A204.1 (cell line): ENCODE results near the gene PCDHA9.
"Not testable (repeated sequence)": the region's sequence is repeated elsewhere in the genome, so short reads cannot be mapped to it uniquely, and the experiment has no call there.

Experiments
- FAIRE-seq: peaks from 2 replicates; lab custom pipeline; 2012; peaks lifted over from hg19 to GRCh38; lab: Jason Lieb, UNC

Gene PCDHA9, protein sequence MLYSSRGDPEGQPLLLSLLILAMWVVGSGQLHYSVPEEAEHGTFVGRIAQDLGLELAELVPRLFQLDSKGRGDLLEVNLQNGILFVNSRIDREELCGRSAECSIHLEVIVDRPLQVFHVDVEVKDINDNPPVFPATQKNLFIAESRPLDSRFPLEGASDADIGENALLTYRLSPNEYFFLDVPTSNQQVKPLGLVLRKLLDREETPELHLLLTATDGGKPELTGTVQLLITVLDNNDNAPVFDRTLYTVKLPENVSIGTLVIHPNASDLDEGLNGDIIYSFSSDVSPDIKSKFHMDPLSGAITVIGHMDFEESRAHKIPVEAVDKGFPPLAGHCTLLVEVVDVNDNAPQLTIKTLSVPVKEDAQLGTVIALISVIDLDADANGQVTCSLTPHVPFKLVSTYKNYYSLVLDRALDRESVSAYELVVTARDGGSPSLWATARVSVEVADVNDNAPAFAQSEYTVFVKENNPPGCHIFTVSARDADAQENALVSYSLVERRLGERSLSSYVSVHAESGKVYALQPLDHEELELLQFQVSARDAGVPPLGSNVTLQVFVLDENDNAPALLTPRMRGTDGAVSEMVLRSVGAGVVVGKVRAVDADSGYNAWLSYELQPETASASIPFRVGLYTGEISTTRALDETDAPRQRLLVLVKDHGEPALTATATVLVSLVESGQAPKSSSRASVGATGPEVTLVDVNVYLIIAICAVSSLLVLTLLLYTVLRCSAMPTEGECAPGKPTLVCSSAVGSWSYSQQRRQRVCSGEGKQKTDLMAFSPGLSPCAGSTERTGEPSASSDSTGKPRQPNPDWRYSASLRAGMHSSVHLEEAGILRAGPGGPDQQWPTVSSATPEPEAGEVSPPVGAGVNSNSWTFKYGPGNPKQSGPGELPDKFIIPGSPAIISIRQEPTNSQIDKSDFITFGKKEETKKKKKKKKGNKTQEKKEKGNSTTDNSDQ

DNA sequence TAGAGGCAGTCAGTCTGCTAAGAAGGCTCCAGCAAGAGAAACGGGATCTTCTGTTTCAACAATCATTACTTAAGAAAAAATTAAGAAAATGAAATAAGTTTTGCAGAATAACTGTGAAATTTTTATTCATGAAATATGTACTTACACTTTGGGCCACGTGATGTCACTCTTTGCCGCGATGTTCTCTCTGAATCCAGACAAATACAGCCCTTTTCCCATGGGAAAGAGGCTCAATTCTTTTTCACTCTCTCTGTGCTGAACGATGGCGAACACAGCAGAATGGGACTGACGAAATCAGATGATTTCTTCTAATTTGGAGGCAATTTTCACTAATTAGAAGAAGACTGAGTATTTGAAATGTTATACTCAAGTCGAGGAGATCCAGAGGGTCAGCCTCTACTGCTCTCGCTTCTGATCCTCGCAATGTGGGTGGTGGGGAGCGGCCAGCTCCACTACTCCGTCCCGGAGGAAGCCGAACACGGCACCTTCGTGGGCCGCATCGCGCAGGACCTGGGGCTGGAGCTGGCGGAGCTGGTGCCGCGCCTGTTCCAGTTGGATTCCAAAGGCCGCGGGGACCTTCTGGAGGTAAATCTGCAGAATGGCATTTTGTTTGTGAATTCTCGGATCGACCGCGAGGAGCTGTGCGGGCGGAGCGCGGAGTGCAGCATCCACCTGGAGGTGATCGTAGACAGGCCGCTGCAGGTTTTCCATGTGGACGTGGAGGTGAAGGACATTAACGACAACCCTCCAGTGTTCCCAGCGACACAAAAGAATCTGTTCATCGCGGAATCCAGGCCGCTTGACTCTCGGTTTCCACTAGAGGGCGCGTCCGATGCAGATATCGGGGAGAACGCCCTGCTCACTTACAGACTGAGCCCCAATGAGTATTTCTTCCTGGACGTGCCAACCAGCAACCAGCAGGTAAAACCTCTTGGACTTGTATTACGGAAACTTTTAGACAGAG, at the start of gene PCDHA9:
Gene PCDHA9 (plus strand): TSS at position 244 of the 964 bp plus-strand sequence. CDS start 114 bp downstream, at position 358.
- FAIRE-seq: not testable (repeated sequence)

DNA sequence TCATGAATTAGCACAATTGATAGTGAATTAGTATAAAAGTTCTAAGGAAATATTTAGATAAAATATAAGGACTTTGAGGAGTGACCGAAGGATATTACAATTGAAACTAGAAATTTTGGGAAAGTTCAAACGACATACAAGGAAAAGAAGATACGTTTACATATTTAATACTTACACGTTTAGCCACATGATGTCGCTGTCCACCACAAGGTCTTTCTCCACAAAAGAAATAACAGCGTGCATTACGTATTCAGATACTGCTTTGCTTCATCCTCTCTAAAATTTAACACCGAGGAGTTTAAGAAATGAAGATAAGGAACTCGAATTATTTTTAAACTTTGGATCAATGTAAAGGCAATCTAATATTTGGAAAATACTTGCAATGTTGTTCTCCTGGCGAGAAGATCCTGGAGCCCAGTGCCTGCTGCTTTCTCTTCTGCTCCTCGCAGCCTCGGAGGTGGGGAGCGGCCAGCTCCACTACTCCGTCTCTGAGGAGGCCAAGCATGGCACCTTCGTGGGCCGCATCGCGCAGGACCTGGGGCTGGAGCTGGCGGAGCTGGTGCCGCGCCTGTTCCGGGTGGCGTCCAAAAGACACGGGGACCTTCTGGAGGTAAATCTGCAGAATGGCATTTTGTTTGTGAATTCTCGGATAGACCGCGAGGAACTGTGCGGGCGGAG, 47.2 kb upstream of the PCDHA9 start, which contains the start of gene PCDHA3:
Gene PCDHA3 (plus strand): TSS at position 242 of the 678 bp plus-strand sequence.
- FAIRE-seq: no peak

DNA sequence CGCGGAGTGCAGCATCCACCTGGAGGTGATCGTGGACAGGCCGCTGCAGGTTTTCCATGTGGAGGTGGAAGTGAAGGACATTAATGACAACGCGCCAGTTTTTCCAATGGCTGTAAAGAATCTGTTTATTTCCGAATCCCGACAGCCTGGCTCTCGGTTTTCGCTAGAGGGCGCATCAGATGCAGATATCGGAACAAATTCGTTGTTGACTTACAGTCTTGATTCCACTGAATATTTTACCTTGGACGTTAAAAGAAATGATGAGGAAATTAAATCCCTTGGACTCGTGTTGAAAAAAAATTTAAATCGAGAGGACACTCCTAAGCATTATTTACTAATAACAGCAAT, 46.7 kb upstream of the PCDHA9 start:
- no peak for FAIRE-seq

DNA sequence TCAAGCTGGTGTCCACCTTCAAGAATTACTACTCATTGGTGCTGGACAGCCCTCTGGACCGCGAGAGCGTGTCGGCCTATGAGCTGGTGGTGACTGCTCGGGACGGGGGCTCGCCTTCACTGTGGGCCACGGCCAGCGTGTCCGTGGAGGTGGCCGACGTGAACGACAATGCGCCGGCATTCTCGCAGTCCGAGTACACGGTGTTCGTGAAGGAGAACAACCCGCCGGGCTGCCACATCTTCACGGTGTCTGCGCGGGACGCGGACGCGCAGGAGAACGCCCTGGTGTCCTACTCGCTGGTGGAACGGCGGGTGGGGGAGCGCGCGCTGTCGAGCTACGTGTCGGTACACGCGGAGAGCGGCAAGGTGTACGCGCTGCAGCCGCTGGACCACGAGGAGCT, 45.8 kb upstream of the PCDHA9 start:
- FAIRE-seq: not testable (repeated sequence)

DNA sequence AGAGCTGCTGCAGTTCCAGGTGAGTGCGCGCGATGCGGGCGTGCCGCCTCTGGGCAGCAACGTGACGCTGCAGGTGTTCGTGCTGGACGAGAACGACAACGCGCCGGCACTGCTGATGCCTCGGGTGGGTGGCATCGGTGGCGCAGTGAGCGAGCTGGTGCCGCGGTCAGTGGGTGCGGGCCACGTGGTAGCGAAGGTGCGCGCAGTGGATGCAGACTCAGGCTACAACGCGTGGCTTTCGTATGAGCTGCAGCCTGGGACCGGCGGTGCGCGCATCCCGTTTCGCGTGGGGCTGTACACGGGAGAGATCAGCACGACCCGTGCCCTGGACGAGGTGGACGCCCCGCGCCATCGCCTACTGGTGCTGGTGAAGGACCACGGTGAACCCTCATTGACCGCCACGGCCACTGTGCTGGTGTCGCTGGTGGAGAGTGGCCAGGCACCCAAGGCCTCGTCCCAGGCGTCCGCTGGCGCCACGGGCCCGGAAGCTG, 45.4 kb upstream of the PCDHA9 start:
- no peak for FAIRE-seq

DNA sequence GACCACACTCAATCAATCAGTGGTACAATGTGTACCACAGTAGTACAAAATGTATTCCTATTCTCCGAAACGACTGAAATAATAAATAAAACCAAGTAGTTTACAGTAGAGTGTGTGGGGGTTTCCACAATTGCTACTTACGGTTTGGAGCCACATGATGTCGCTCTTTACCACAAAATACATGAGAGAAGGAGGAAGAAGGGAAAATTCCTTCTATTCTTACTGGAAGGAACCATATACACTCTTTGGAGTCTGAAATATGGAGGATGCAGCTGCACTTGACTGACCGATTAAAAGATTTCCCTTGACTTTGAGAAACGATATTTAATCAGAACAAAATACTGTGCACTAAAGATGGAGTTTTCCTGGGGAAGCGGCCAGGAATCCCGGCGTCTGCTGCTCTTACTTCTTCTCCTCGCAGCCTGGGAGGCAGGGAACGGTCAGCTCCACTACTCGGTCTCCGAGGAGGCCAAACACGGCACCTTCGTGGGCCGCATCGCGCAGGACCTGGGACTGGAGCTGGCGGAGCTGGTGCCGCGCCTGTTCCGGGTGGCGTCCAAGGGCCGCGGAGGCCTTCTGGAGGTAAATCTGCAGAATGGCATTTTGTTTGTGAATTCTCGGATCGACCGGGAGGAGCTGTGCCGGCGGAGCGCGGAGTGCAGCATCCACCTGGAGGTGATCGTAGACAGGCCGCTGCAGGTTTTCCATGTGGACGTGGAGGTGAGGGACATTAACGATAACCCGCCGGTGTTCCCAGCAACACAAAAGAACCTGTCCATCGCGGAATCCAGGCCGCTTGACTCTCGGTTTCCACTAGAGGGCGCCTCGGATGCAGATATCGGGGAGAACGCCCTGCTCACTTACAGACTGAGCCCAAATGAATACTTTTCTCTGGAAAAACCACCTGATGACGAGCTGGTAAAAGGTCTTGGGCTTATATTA, 41.1 kb upstream of the PCDHA9 start, which contains the start of gene PCDHA4:
Gene PCDHA4 (plus strand): TSS at position 235 of the 942 bp plus-strand sequence.
- FAIRE-seq: peak; percentile 96

DNA sequence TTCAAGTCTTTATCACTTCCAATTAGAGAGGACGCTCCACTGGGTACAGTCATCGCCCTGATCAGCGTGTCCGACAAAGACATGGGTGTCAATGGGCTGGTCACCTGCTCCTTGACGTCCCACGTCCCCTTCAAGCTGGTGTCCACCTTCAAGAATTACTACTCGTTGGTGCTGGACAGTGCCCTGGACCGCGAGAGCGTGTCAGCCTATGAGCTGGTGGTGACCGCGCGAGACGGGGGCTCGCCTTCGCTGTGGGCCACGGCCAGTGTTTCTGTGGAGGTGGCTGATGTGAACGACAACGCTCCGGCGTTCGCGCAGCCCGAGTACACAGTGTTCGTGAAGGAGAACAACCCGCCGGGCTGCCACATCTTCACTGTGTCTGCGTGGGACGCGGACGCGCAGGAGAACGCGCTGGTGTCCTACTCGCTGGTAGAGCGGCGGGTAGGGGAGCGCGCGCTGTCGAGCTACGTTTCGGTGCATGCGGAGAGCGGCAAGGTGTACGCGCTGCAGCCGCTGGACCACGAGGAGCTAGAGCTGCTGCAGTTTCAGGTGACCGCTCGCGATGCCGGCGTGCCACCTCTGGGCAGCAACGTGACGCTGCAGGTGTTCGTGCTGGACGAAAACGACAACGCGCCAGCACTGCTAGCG, 39.8 kb upstream of the PCDHA9 start:
- FAIRE-seq: not testable (repeated sequence)

DNA sequence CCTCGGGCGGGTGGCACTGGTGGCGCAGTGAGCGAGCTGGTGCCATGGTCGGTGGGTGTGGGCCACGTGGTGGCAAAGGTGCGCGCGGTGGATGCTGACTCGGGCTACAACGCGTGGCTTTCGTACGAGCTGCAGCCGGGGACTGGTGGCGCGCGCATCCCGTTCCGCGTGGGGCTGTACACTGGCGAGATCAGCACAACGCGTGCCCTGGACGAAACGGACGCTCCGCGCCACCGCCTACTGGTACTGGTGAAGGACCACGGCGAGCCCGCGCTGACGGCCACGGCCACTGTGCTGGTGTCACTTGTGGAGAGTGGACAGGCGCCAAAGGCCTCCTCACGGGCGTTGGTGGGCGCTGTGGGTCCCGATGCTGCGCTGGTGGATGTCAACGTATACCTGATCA, 39.3 kb upstream of the PCDHA9 start:
- FAIRE-seq: no peak

DNA sequence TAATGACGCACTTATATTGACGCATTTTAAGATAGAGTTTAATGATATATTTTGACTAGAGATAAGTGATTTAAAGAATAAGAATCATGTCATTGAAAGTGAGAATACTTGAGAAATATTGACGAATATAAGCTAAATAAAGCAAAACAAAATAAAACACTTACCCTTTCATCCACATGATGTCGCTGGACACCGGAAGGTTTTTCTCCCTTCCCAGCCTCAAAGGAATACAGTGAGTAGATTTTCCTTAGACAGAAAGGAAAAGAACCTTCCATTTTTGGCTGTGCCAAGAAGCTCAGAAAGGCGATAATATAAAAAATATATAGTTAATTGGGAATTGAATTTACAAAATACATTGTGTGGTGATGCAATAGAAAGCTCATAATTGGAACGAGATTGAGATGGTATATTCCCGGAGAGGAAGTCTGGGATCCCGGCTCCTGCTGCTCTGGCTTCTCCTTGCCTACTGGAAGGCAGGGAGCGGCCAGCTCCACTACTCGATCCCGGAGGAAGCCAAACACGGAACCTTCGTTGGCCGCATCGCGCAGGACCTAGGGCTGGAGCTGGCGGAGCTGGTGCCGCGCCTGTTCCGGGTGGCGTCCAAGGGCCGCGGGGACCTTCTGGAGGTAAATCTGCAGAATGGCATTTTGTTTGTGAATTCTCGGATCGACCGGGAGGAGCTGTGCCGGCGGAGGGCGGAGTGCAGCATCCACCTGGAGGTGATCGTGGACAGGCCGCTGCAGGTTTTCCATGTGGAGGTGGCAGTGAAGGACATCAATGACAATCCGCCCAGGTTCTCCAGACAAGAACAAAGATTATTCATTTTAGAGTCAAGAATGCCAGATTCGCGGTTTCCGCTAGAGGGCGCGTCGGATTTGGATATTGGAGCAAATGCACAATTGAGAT, 26.6 kb upstream of the PCDHA9 start, which contains the start of gene PCDHA5:
Gene PCDHA5 (plus strand): TSS at position 239 of the 906 bp plus-strand sequence.
- peak; percentile 95 for FAIRE-seq

DNA sequence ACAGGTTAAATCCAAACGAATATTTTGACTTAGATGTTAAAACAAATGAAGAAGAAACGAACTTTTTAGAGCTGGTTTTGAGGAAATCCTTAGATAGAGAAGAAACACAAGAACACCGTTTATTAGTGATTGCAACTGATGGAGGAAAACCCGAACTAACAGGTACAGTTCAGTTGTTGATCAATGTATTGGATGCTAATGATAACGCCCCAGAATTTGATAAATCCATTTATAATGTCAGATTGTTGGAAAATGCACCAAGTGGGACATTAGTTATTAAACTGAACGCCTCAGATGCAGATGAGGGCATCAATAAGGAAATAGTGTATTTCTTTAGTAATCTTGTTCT, 25.9 kb upstream of the PCDHA9 start:
- FAIRE-seq: peak; percentile 14

DNA sequence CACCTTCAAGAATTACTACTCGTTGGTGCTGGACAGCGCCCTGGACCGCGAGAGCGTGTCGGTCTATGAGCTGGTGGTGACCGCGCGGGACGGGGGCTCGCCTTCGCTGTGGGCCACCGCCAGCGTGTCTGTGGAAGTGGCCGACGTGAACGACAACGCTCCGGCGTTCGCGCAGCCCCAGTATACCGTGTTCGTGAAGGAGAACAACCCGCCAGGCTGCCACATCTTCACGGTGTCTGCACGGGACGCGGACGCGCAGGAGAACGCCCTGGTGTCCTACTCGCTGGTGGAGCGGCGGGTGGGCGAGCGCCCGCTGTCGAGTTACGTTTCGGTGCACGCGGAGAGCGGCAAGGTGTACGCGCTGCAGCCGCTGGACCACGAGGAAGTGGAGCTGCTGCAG, 25.2 kb upstream of the PCDHA9 start:
- not testable (repeated sequence) for FAIRE-seq

DNA sequence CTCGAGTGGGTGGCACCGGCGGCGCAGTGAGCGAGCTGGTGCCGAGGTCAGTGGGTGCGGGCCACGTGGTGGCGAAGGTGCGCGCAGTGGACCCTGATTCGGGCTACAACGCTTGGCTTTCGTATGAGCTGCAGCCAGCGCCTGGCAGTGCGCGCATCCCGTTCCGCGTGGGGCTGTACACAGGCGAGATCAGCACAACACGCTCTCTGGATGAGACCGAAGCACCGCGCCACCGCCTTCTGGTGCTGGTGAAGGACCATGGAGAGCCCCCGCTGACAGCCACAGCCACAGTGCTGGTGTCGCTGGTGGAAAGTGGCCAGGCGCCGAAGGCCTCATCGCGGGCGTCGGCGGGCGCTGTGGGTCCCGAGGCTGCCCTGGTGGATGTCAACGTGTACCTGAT, 24.7 kb upstream of the PCDHA9 start:
- no peak for FAIRE-seq

DNA sequence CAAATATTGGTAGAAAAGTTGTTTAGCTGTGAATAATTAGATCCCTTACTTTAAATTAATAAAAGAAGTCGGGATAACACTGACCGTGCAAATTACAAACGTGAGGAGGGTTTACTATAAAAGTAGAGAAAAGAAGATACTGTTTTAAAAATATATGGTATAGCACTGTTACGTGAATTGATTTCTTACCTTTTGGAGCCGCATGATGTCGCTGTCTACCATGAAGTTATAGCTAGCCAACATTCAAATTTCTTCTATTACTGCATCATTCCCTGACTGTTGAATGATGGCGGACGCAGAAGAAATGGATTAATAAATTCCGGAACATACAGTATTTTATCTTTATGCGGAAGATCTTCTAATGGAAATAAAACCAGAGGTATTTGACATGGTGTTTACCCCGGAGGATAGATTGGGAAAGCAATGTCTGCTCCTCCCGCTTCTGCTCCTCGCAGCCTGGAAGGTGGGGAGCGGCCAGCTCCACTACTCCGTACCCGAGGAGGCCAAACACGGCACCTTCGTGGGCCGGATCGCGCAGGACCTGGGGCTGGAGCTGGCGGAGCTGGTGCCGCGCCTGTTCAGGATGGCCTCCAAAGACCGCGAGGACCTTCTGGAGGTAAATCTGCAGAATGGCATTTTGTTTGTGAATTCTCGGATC, 20.3 kb upstream of the PCDHA9 start, which contains the start of gene PCDHA6:
Gene PCDHA6 (plus strand): TSS at position 257 of the 658 bp plus-strand sequence. CDS start 132 bp downstream, at position 389.
- peak; percentile 99 for FAIRE-seq

DNA sequence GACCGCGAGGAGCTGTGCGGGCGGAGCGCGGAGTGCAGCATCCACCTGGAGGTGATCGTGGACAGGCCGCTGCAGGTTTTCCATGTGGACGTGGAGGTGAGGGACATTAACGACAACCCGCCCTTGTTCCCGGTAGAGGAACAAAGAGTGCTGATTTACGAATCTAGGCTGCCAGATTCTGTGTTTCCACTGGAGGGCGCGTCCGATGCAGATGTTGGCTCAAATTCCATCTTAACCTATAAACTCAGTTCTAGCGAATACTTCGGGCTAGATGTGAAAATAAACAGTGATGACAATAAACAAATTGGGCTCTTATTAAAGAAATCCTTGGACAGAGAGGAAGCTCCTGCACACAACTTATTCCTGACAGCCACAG, 19.8 kb upstream of the PCDHA9 start:
- peak; percentile 39 for FAIRE-seq

DNA sequence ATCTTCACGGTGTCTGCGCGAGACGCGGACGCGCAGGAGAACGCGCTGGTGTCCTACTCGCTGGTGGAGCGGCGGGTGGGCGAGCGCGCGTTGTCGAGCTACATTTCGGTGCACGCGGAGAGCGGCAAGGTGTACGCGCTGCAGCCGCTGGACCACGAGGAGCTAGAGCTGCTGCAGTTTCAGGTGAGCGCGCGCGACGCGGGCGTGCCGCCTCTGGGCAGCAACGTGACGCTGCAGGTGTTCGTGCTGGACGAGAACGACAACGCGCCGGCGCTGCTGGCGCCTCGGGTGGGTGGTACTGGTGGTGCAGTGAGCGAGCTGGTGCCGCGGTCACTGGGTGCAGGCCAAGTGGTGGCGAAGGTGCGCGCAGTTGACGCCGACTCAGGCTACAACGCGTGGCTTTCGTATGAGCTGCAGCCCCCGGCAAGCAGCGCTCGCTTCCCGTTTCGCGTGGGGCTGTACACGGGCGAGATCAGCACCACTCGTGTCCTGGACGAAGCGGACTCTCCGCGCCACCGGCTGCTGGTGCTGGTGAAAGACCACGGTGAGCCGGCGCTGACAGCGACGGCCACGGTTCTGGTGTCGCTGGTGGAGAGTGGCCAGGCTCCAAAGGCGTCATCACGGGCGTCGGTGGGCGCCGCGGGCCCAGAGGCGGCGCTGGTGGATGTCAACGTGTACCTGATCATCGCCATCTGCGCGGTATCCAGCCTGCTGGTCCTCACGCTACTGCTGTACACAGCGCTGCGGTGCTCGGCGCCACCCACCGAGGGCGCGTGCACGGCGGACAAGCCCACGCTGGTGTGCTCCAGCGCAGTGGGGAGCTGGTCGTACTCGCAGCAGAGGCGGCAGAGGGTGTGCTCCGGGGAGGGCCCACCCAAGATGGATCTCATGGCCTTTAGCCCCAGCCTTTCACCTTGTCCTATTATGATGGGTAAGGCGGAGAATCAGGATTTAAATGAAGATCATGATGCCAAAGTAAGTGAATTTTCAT, 18.4 kb upstream of the PCDHA9 start:
- FAIRE-seq: not testable (repeated sequence)

DNA sequence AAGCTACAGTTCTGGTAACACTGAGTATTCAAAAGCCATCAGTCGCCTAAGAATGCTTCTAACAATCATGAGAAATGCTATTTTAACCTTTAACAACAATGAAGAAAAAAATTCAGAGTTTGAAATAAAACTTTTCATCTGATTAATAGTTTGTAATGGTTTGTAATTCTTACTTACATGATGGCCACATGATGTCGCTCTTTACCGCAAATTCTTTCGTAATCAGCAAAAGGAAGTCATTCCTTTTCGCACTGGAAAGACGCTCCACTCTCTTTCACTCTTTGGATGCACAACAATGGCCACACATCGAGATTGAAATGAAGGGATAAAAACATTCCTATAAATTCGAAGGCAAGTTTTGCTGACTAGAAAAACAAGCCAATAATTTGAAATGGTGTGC, 14.2 kb upstream of the PCDHA9 start, which contains the start of gene PCDHA7:
Gene PCDHA7 (plus strand): TSS at position 277 of the 400 bp plus-strand sequence. CDS start 115 bp downstream, at position 392.
- no peak for FAIRE-seq
